HG02943 (cell line): Measurements from ENCODE around the gene BPGM.

Source experiments
- ATAC-seq: cut with Tn5 transposase; IDR thresholded peaks from one replicate; pipeline ENCODE4 v1.9.1; 2021; ENCODE audit warnings: mild to moderate bottlenecking, low read depth, moderate library complexity; ENCODE audit not compliant: unreplicated experiment

BPGM gene

DNA sequence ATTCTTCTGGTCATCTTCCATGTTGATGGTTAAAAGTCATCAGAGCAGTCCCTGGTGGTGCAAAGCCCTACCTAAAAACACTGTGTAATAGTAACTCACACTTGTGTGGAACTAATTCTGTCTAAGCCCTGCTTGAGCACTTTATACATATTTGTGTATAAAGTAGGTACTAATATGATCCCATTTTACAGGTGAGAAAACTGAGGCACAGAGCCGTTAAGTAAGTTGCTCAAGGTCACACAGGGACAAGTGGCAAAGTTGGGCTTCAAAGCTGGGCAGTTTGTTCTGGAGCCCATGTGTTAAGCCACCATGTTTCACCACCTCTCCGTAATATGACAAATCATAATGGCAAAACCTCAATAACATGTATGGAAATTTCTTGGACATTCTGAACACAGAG is 48.1 kb downstream of the BPGM start:
- no peak for ATAC-seq

DNA sequence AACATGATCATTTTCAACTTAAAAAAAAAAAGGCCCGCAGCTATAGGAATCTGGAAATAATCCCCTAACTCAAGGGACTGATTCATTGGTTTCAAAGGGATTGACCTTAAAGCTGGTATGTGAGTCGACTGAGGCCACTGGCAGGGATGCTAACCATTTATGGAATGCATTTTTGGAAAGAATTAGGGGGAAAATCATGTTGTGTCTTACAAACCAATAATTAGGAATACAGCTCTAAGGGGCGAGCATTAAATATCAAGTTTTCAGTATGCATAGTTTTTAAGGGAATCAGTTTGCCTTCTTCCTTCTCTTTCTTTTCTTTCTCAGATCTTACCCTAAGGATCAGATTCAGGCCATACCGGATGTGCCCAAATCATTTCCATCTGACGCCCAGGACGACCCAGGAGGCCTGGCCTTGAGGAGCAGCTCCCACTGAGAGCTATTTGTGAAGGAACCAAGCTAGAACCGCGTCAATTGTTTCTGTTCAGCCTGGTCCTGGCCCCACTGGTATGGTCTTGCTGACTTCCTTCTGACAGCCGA is 48.7 kb downstream of the BPGM start:
- ATAC-seq: no peak

DNA sequence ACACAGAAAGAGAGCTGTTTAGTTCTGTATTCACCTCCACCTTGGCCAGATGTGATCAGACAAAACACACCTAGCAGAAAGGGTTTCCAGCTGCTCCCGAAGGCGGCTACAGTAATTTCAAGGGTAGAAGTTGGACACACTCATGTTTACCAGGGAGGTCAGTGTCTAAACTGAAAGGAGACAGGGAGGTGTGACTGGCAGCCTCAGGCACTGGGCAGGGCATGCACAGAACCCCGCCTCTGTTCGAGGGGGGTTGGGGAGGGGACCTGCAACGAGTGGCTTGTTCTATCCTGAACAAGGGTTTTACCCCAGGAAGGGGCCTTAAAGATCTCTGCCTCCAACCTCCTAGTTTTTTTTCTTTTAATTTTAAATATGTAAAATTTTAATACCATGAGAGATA is 49.6 kb downstream of the BPGM start:
- no peak for ATAC-seq

- no peak for ATAC-seq
These were observed 50.7 kb downstream of the BPGM start for GRCh38 chr7:134697205-134697886.

- no peak for ATAC-seq
These were observed 51.8 kb downstream of the BPGM start for GRCh38 chr7:134698481-134698880.

- ATAC-seq: no peak
These were observed 52.6 kb downstream of the BPGM start for GRCh38 chr7:134699021-134699818.

- no peak for ATAC-seq
These were observed 53.2 kb downstream of the BPGM start for GRCh38 chr7:134699899-134700298.

GRCh38 chr7:134701272-134701671 is 54.6 kb downstream of the BPGM start:
- no peak for ATAC-seq

DNA sequence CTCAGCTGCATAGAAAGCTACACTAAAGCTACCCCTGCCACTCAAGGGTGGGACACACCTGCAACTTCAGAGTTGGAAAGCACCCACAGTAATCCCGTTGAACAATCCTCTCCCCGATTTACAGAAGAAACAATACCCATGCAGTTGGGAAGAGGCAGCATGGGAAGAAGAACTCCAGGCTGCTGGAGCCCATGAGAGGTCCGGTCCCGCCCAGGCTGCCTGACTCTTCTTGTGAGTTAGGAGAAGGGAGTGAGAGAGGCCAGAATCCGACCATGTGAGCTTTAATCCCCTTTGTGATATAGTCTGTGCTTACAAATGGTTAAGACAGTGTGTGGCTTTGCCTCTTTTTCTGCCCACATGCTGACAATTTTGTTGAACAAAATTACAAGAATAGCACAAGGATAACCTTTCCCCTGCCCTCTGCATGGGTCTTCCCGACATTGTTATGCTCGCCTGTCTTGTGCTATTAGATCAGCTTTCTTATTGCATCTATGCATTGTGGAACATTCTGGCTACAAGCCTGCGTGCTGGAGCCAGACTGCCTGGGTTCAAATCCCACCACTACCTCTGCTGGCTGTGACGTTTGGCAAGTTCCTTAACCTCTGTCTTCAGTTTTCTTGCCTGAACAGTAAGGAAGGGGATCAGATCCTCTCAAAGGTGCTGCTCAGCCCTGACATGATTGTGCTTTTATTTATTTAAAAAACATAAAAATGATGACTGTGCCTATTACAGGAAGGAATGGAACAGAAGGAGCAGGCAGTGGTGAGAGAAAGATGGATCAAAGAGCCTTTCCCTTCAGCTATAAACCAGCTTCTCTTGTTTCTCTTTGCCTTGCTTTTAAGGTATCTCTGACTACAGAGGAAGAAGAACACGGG is 56.0 kb downstream of the BPGM start:
- ATAC-seq: no peak

DNA sequence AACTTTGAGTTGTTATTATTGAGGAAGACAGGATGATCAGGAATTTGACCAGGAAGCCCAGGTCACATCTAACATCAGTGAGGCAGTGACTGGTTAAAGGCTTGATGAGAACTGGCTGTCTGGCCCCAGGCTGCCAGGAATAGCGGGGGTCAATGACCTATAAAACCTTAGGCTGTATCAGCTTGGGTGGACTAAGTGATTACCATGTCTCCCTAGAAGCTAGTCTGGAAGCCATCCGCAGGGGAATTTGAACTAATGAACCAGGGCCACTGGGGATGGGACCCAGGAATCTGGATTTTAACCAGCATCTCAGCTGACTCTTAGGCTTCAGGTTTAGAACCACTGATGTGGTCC is 56.6 kb downstream of the BPGM start:
- no peak for ATAC-seq

- no peak for ATAC-seq
These were observed 57.1 kb downstream of the BPGM start for GRCh38 chr7:134703782-134704181.

DNA sequence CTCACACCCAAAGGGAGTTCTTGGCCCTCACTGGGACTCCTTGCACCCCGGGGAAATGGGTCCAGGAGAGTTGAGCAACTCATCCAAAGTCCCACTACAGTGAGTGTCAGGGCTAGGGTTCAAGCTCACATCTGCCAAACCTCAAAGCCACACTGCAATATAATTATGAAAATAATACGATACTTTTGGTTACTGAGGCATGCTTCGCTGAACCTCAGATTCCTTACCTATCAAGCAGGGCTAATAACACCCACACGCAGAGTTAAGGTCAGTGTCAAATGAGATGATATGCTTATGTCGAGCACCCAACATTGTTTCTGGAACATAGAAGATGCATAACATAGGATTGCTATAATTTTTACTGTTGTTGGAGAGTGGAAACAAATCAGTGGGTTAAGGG is 58.2 kb downstream of the BPGM start:
- ATAC-seq: no peak

GRCh38 chr7:134705716-134706115 is 59.1 kb downstream of the BPGM start:
- ATAC-seq: no peak

GRCh38 chr7:134706468-134706867 is 59.8 kb downstream of the BPGM start:
- no peak for ATAC-seq

DNA sequence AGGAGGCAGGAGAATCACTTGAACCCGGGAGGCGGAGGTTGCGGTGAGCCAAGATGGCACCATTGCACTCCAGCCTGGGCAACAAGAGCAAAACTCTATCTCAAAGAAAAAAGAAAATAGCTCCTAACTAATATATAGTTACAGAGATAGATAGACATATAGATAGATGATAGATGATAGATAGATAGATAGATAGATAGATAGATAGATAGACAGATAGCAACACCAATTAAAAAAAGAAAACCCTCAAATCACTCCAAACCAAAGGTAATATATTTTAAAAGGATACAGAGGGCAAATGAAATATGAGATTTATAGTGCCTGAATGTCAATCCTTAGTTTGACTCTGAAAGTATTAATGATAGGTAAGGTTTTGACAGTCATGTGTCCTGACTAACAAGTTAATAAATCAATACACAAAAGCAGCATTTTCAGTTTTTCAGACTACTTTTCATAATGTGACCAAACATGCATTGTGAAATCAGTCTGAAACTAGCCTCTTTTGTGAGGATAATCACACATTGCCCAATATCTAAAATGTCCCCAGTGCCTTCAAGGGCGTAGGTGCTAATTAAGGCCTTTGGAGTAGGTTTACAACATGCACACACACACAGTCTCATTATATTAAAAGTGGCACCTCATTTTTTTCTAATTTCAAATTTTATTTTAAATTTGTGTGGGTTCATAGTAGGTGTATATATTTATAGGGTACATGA is 61.2 kb downstream of the BPGM start:
- no peak for ATAC-seq

DNA sequence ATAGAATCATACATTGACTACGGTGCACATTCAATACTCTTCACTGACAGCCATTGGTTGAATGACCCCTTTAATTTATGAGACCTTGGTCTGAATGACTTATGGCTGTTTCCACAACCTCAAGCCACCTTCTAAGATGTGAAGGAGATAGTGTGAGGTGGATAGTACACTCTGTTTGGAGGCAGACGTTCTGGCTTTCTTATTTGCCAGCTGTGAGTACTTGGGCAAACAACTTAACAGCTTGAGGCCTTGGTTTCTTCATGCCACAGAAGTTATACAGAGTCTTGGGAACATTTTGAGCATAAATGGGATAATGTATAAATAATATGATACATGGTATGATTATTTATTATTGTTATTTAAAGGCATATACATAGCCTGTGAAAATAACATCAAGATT is 62.0 kb downstream of the BPGM start:
- ATAC-seq: no peak

- ATAC-seq: no peak
These were observed 62.5 kb downstream of the BPGM start for GRCh38 chr7:134709197-134709596.

DNA sequence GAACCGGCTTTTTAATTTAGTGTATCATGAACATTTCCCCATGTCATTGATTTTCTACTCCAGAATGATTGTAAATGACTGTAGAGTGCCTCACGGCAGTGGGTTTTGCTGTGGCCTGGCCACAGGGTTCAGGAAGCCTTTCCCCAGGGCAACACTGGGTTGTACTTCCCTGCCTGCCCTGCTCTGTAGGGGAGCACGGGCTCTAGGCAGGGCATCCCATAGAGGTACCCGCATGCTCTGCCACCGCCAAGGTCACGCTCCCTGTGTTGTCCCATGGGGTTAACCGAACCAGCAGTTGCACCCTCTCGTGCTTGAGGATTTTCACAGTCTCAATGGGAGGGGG is 63.8 kb downstream of the BPGM start:
- no peak for ATAC-seq

GRCh38 chr7:134710854-134711624 is 64.4 kb downstream of the BPGM start:
- no peak for ATAC-seq

DNA sequence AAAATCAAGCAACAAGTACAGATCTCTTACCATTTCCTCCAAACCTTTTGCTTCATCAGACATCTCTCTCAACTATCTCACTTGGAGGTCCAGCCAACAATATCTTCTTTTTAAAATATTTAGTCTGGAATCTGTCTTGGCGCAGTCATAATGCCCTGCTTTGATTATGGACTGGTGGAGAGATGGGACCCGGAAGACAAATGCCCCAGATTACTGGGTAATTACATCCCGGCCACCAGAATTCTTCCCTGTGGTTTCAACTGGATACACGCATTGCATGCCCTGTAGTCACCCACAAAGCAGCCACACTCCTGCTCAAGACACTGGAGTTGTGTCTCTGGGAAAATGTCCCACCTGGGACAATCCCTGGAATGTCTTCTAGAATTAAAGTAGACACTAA is 65.5 kb downstream of the BPGM start:
- no peak for ATAC-seq
